Testis (tissue), 3 donors: Measurements from ENCODE around the gene IFITM5. TPM values are rescaled to one million over a fixed set of nuclear protein-coding genes. Genes with fewer than 3 reads are reported as not detected.

Experiments used
- DNase-seq: peaks from one replicate; pipeline ENCODE4 v3.0.0-alpha.2; 2019
- H3K27ac ChIP-seq, 2 donors: fragments of 200-600 bp; sonication (generic); one replicate each; pipeline ENCODE4 v1.5.1; 2019
- H3K27me3 ChIP-seq: fragments of 200-600 bp; sonication (generic); one replicate; pipeline ENCODE4 v1.5.1; 2019
- H3K36me3 ChIP-seq: fragments of 200-600 bp; sonication (generic); one replicate; pipeline ENCODE4 v1.5.1; 2017; ENCODE audit warnings: low read depth; ENCODE audit errors: missing control alignments
- H3K4me1 ChIP-seq: fragments of 200-600 bp; sonication (generic); one replicate; pipeline ENCODE4 v1.5.1; 2019
- H3K4me3 ChIP-seq, 2 donors: fragments of 200-600 bp; sonication (generic); one replicate each; pipeline ENCODE4 v1.5.1; 2017 to 2019
- H3K9me3 ChIP-seq: fragments of 200-600 bp; sonication (generic); one replicate; pipeline ENCODE4 v1.5.1; 2017
- CTCF ChIP-seq, 3 experiments: fragments of 450-650 bp in 2 of 3; fragments of 200-600 bp in 1 of 3; sonication (generic) in 1 of 3; IDR thresholded peaks; one replicate each; pipeline ENCODE4 v1.5.1; 2016 to 2019; ENCODE audit warnings: antibody characterized with exemption in 3 of 3, mild to moderate bottlenecking in 2 of 3, moderate library complexity in 1 of 3
- POLR2A ChIP-seq: fragments of 450-650 bp; IDR thresholded peaks from one replicate; pipeline ENCODE4 v1.6.1; 2017; ENCODE audit warnings: antibody characterized with exemption, mild to moderate bottlenecking, moderate library complexity
- WGBS, 2 donors: methylation state at CpG; one replicate each; pipeline ENCODE4 v1.1.5; 2018; 5-methylcytosine and 5-hydroxymethylcytosine counted together
- intact Hi-C: fragments of 100-400 bp; cut with DNase I; formaldehyde crosslinking; loops from one replicate; pipeline ENCODE4 v1.15.1; 2023; ENCODE audit warnings: low total_unique reads
- polyA plus RNA-seq: library from polyadenylated mRNA; stranded (reverse); fragments of 350-450 nt; fragmentation: Illumina TruSeq; extraction: RNeasy Lipid Tissue Mini Kit (QIAGEN cat#74804); gene quantifications from one replicate; pipeline ENCODE4 v1.2.3, GENCODE V29; 2014; ENCODE audit warnings: low read depth, low replicate concordance; ENCODE audit not compliant: insufficient read depth
- total RNA-seq, 2 donors: library from RNA; depleted of rRNA; stranded (reverse); fragments of >200 nt; gene quantifications; one replicate each; pipeline ENCODE4 v1.2.3, GENCODE V29; 2016

IFITM5 gene
- total and polyA plus RNA-seq, 3 donors from 2014 or later, result not detected

- no peak overlapping the region for H3K4me3 ChIP-seq
- no peak overlapping the region for H3K27ac ChIP-seq
- no peaks in the 10 kb centered on the region for H3K36me3 ChIP-seq
- WGBS, 2 donors, result 78 to 80% methylated on average over 15 to 29 of the region's 29 CpGs
- peak; percentile 13 for DNase-seq
- peaks cover 12% of the 10 kb centered on the region for H3K4me1 ChIP-seq
- intact Hi-C loops, result no loop called here
- TF ChIP-seq POLR2A, result no peak
- no peak for TF ChIP-seq CTCF (IDR thresholded peaks at IDR 0.05)
- no peaks in the 10 kb centered on the region for H3K27me3 ChIP-seq
- H3K9me3 ChIP-seq, result no peaks in the 10 kb centered on the region
These were observed 14.1 kb downstream of the IFITM5 start for GRCh38 chr11:285021-285893.

GRCh38 chr11:284105-285020 is 15.0 kb downstream of the IFITM5 start:
- no peak for TF ChIP-seq POLR2A
- TF ChIP-seq CTCF (IDR thresholded peaks at IDR 0.05), result no peak
- Histone ChIP-seq H3K27me3 (no peaks in the 10 kb centered on the region), H3K4me1 (peaks cover 15% of the 10 kb centered on the region), H3K27ac (no peak overlapping the region), H3K4me3 (no peak overlapping the region), H3K9me3 (no peaks in the 10 kb centered on the region), H3K36me3 (no peaks in the 10 kb centered on the region)
- DNase-seq, result peak; percentile 11
- intact Hi-C loops, result no loop called here
- WGBS, 2 donors, result 75 to 82% methylated on average over 5 to 22 of the region's 24 CpGs

- 89 to 92% methylated on average over 23 of the region's 23 CpGs for WGBS, 2 donors
- H3K27me3 ChIP-seq, result no peaks in the 10 kb centered on the region
- H3K27ac ChIP-seq, result no peak overlapping the region
- intact Hi-C loops, result no loop called here
- no peaks in the 10 kb centered on the region for H3K36me3 ChIP-seq
- DNase-seq, result peak; percentile 12
- no peak for TF ChIP-seq POLR2A
- no peak for TF ChIP-seq CTCF (IDR thresholded peaks at IDR 0.05)
- H3K4me3 ChIP-seq, result no peak overlapping the region
- H3K9me3 ChIP-seq, result no peaks in the 10 kb centered on the region
- peaks cover 15% of the 10 kb centered on the region for H3K4me1 ChIP-seq
These were observed 15.8 kb downstream of the IFITM5 start for GRCh38 chr11:283405-284104.

- intact Hi-C loops, result no loop called here
- Histone ChIP-seq H3K4me3 (no peak overlapping the region), H3K36me3 (no peaks in the 10 kb centered on the region), H3K9me3 (no peaks in the 10 kb centered on the region), H3K27me3 (no peaks in the 10 kb centered on the region), H3K27ac (no peak overlapping the region), H3K4me1 (peaks cover 13% of the 10 kb centered on the region)
- 58 to 64% methylated on average over 13 of the region's 13 CpGs for WGBS, 2 donors
- DNase-seq, result peak; percentile 12
- TF ChIP-seq CTCF (IDR thresholded peaks at IDR 0.05), result no peak
These were observed 16.5 kb downstream of the IFITM5 start for GRCh38 chr11:282630-283360.
